WTC11 (cell line): ENCODE measurements around the gene CRACR2B.

ENCODE experiments used
- ATF2 ChIP-seq: sonication (generic); formaldehyde crosslinking; IDR thresholded peaks from 2 replicates; pipeline ENCODE4 v1.8.1; 2022; ENCODE audit warnings: low read depth, missing genetic modification reagents, borderline replicate concordance
- CTCF ChIP-seq: fragments of 200-600 bp; IDR thresholded peaks from 2 replicates; pipeline ENCODE4 v1.8.0; 2022; ENCODE audit warnings: antibody characterized with exemption
- EMX1 ChIP-seq: fragments of 250-450 bp; sonication (Bioruptor Pico); IDR thresholded peaks from 2 replicates; pipeline ENCODE4 v1.8.0; 2021; ENCODE audit warnings: mild to moderate bottlenecking
- ESRRA ChIP-seq: sonication (generic); formaldehyde crosslinking; IDR thresholded peaks from 2 replicates; pipeline ENCODE4 v1.8.1; 2022; ENCODE audit warnings: mild to moderate bottlenecking, missing genetic modification reagents, borderline replicate concordance
- MYBL2 ChIP-seq: sonication (generic); formaldehyde crosslinking; IDR thresholded peaks from 2 replicates; pipeline ENCODE4 v1.8.1; 2023; ENCODE audit warnings: mild to moderate bottlenecking, moderate library complexity, missing genetic modification reagents
- SMAD3 ChIP-seq: sonication (generic); formaldehyde crosslinking; IDR thresholded peaks from 2 replicates; pipeline ENCODE4 v1.8.0; 2022; ENCODE audit warnings: missing genetic modification reagents, mild to moderate bottlenecking, borderline replicate concordance
- SP1 ChIP-seq: sonication (generic); formaldehyde crosslinking; conservative IDR thresholded peaks from 2 replicates; pipeline ENCODE4 v1.8.1; 2022; ENCODE audit warnings: missing genetic modification reagents
- TF ChIP-seq, protein P1 (sequence below): sonication (generic); formaldehyde crosslinking; IDR thresholded peaks from 2 replicates; pipeline ENCODE4 v1.8.0; 2022; ENCODE audit warnings: mild to moderate bottlenecking, missing genetic modification reagents
- TF ChIP-seq, protein P2 (sequence below): sonication (generic); formaldehyde crosslinking; conservative IDR thresholded peaks from 2 replicates; pipeline ENCODE4 v1.8.1; 2022; ENCODE audit warnings: mild to moderate bottlenecking, missing genetic modification reagents

DNA sequence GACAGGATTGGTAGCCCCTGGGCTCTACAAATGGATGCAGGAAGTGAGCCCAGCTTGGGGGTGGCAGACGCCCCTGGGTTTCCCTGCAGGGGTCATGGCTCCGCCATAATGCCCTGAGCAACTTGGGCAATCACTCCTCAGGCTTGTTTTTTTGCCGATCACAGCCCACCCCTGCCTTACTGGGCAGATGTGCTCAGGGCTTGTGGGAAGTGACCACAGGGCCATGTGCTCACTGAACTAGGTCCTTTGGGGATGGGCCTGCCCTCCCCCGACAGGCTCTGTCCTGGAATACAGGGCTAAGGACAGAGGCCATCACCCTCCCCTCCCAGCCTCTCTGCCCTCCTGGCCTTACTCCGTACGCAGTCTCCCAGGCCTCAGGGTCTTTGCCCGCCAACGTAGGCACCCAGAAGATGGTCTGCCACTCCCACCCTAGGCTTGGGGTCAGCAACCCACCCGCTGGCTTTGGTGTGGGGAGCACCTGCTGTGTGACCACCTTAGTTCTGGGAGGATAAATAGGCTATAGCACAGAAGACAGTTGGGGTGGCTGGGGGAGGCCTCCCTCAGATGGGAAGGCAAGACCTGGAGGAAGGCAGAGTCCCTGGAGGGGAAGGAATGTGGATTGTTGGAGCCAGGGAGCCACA is 14.1 kb upstream of the CRACR2B start:
- TF ChIP-seq SMAD3 (no peak), EMX1 (CRISPR knock-in tag) (peak; percentile 87; the same call in 1 of the 2 replicates), MYBL2 (CRISPR knock-in tag) (no peak), ATF2 (CRISPR knock-in tag) (no peak), CTCF (no peak), ESRRA (CRISPR knock-in tag) (no peak), SP1 (CRISPR knock-in tag) (no peak)
- TF ChIP-seq, protein P1, sequence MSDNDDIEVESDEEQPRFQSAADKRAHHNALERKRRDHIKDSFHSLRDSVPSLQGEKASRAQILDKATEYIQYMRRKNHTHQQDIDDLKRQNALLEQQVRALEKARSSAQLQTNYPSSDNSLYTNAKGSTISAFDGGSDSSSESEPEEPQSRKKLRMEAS: 0 out of 2 replicates have a peak, but pooled peaks have one; percentile 16
- TF ChIP-seq, protein P2, sequence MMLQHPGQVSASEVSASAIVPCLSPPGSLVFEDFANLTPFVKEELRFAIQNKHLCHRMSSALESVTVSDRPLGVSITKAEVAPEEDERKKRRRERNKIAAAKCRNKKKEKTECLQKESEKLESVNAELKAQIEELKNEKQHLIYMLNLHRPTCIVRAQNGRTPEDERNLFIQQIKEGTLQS (CRISPR knock-in tag): no peak
